Right renal cortex interstitium (tissue), 3 donors: ENCODE results near the gene ZRANB2. TPM values are rescaled to one million over a fixed set of nuclear protein-coding genes. Genes with fewer than 3 reads are reported as not detected.

Source experiments
- DNase-seq, 3 donors: peaks; one replicate each; pipeline ENCODE4 v3.0.0-alpha.2; 2013; ENCODE audit warnings: low read depth in 3 of 3, low spot score in 2 of 3
- polyA plus RNA-seq, 3 donors: library from polyadenylated mRNA; unstranded; fragments of 120-200 nt; gene quantifications; one replicate each; pipeline ENCODE4 v1.2.1, GENCODE V29; 2013; ENCODE audit not compliant: insufficient read length in 3 of 3

ZRANB2 gene
- polyA plus RNA-seq, 3 donors: 166 to 198 (median 195) TPM

DNA sequence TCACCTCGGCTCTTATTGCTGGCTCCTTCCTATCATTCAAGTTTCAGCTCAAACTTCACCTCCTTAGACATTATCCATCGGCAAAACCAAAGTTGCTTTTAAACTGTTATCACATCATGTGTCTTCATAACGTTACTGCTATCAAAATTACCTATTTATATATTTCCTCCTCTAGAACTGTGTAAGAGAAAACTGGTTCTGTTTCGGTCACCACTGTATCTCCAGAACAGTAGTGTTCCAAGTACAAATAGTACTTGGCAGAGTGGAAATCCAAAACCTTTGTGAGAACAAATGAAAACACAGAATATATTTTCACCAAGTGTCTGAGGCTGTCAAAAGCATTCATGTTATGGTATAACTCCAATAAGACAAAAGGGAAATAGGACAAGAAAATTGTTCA is 9.1 kb downstream of the ZRANB2 start:
- no peak for DNase-seq

DNA sequence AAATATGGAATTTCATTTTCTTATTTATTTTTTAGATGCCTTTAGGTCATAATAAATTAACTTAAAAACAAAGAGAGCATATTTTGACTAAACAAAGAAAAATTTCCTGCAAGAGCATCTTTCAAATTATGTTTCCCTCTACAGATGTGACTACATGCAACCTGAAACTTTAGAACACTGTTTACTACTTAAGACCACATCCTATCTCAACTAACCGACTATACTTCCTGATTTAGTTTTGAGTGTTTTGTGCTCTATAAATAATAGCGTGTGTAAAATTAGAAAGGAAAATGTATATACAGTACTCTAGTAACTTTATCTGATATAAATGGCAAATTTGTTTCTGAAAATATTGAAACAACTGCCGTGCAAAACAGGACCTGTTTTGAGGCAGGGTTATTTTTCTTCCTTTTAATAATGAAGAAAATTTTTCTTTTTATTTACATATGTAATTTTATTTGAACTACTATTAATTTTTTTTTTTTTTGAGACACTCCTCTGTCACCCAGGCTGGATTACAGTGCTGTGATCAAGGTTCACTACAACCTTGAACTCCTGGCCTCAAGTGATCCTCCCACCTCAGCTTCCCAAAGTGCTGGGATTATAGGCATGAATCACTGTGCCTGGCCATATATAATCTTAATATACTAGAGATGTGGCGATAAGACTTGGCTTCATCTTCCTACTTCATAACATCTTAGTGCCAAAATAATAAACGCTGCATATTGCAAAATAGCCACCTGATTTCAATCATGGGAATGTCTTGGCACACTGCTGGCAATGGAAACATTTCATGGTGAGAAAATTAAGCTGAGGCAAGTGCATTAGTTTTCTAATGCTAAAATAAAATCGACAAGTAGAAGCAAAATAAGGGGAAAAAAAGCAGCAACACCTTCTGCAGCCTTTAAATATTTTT is 12.3 kb downstream of the ZRANB2 start:
- DNase-seq: no peak

DNA sequence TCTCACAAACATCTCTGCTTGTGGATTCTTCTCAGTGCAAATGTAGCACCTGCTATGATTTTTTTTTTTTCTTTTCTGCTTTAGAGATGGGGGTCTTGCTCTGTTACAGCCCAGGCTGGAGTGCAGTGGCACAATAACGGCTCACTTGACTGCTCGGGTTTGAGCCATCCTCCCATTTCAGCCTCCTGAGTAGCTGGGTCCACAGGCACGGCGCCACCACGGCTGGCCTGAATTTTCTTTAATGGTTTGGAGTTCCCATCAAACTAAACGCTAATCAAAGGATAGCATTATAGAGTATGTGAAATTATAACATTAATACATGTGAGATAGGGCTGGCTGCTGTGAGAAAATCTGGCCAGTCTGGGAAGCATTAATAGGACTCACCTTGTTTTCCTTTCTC is 26.0 kb downstream of the ZRANB2 start:
- DNase-seq: no peak

- DNase-seq: no peak
Observed at GRCh38 chr1:71054281-71054731, 26.5 kb downstream of the ZRANB2 start.

DNA sequence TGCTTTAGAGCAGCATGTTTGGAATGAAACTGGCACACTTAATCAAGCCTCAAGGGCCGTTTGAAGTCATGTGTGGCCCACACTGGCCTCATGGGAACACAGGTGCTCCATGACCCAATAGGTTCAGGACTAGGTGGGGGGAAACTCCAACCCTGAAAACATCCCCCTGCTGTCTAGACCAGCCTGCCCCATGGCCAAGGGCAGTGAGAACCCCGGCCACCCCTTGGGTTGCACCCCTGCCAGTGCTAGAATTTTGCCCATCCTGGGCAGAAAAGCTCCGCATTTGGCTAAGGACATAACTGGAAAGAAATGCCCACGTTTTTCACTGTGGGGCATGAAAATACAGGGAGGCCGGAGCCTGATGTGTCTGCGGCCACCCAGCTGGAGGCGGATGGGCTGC is 27.1 kb downstream of the ZRANB2 start:
- DNase-seq: no peak

DNA sequence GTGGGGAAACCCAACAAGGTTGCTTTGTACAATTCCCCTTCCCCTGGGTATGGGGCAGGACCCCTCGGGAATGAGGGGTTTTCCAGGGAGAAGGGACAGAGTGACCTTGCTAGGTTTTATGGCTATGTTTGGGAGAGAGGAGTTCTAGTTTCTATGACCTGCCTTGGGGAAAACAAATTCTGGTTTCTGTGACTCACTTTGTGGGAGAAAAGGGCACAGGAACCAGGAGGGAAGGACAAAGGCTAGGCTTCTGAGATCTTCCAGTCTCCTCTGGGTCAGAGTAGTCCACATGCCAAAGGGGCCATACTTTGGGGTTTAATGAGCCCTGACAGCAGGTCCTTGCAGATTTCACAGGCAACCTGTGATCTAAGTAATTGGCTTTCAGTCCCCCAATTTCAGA is 27.7 kb downstream of the ZRANB2 start:
- DNase-seq: no peak

- DNase-seq: peak; percentile 61 to 76 (median 62)
Observed at GRCh38 chr1:71049951-71050598, 30.8 kb downstream of the ZRANB2 start.

- DNase-seq: no peak
Observed at GRCh38 chr1:71047635-71048607, 32.9 kb downstream of the ZRANB2 start, which contains the start of gene PTGER3. TSS of gene PTGER3 (minus strand) at chr1:71047816. CDS start at chr1:71047577, 239 bp downstream.

GRCh38 chr1:71046891-71047634 is 33.8 kb downstream of the ZRANB2 start:
- DNase-seq: no peak

- no peak for DNase-seq
Observed at GRCh38 chr1:71045463-71046028, 35.3 kb downstream of the ZRANB2 start.

DNA sequence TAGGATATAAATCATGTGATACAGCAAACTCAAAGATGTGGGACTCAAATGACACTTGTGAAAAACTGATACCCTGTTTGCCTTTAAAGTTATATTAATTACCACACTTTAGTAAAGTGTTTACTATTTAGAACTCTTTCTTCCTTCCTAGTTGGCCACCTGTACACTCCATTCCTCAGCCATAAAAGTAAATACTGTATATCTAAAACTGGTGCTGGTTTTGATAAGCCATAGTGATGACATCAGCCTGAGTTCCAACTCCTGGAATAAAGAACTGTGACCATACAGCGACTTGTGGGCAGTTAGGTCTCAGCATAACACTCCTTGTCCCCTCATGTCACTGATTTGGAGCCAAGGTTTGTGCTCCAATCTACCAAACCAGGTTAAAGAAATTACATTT is 36.0 kb downstream of the ZRANB2 start:
- no peak for DNase-seq

- no peak for DNase-seq
Observed at GRCh38 chr1:71043065-71043464, 37.8 kb downstream of the ZRANB2 start.

DNA sequence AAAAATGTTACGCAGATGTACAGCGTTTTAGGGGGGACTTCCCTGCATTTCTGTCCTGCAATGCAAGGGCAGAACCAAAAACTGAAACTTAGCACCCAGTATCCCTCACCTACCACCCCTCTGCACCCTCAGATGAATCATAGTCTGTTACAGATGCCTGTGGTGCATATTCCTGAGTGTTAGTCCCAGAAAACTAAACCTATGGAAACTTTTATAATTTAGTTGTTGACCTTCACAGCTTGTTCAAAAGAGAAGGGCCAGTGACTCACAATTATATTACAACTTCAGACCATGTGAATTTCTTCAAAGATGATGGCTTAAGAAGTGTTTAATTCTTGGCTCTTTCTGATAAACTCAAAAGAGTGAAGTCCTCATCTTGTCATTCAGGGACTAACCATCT is 39.0 kb downstream of the ZRANB2 start:
- DNase-seq: no peak

- no peak for DNase-seq
Observed at GRCh38 chr1:71039661-71040262, 41.1 kb downstream of the ZRANB2 start.

- no peak for DNase-seq
Observed at GRCh38 chr1:71038942-71039341, 41.9 kb downstream of the ZRANB2 start.

- DNase-seq: no peak
Observed at GRCh38 chr1:71037829-71038620, 42.8 kb downstream of the ZRANB2 start.

DNA sequence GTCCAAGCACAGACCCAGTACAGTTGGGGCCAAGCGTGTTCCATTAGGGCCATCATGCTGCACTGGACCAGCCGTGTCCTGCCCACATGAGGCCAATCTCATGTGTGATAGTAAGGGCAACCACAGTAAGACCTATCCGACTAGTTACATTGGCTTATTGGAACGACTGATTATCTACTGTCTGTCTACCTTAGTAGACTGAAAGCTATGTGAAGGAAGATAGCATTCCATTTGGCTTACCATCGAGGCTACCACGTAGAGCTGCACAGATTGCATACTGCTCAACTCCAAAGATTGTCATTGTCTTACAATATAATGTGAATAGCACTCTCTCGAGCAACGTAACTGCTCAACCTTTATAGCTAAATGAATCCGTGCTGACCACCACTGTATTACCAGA is 43.8 kb downstream of the ZRANB2 start:
- no peak for DNase-seq

GRCh38 chr1:71033136-71033535 is 47.7 kb downstream of the ZRANB2 start:
- no peak for DNase-seq
